Measurements from ENCODE around the gene UCKL1.

UCKL1 gene

GRCh38 chr20:63934271-63935068 is 21.7 kb downstream of the UCKL1 start:
- no peaks in the 10 kb centered on the region for H3K36me3 ChIP-seq (ENCODE audit: control insufficient read depth, insufficient read depth, low read length)
- no peak overlapping the region for H3K9ac ChIP-seq
- H3K4me3 ChIP-seq (ENCODE audit: low read depth, low read length) = no peak overlapping the region
- H3K79me2 ChIP-seq = peaks cover 38% of the 10 kb centered on the region
- no peaks in the 10 kb centered on the region for H3K27me3 ChIP-seq (ENCODE audit: control insufficient read depth, insufficient read depth, low read length)
- no peak overlapping the region for H3K4me2 ChIP-seq (ENCODE audit: low read length)
- no peak overlapping the region for H3K27ac ChIP-seq
- no peaks in the 10 kb centered on the region for H3K9me3 ChIP-seq (ENCODE audit: control insufficient read depth, low read length)
- no peaks in the 10 kb centered on the region for H3K4me1 ChIP-seq
- no peak overlapping the region for H2AFZ ChIP-seq
- no peak for TF ChIP-seq CTCF (IDR thresholded peaks at IDR 0.05)

GRCh38 chr20:63933646-63934045 is 22.6 kb downstream of the UCKL1 start:
- H3K36me3 ChIP-seq (ENCODE audit: control insufficient read depth, insufficient read depth, low read length) = no peaks in the 10 kb centered on the region
- TF ChIP-seq CTCF (IDR thresholded peaks at IDR 0.05) = no peak
- no peak overlapping the region for H2AFZ ChIP-seq
- no peak overlapping the region for H3K9ac ChIP-seq
- peaks cover 38% of the 10 kb centered on the region for H3K79me2 ChIP-seq
- H3K4me1 ChIP-seq = no peaks in the 10 kb centered on the region
- H3K27ac ChIP-seq = no peak overlapping the region
- no peak overlapping the region for H3K4me2 ChIP-seq (ENCODE audit: low read length)
- H3K4me3 ChIP-seq (ENCODE audit: low read depth, low read length) = no peak overlapping the region
- no peaks in the 10 kb centered on the region for H3K27me3 ChIP-seq (ENCODE audit: control insufficient read depth, insufficient read depth, low read length)
- no peaks in the 10 kb centered on the region for H3K9me3 ChIP-seq (ENCODE audit: control insufficient read depth, low read length)

GRCh38 chr20:63932606-63933160 is 23.5 kb downstream of the UCKL1 start:
- Histone ChIP-seq H3K79me2 (peaks cover 40% of the 10 kb centered on the region), H3K4me2 (ENCODE audit: low read length) (no peak overlapping the region), H3K9me3 (ENCODE audit: control insufficient read depth, low read length) (no peaks in the 10 kb centered on the region), H3K4me1 (no peaks in the 10 kb centered on the region), H3K4me3 (ENCODE audit: low read depth, low read length) (no peak overlapping the region), H3K27me3 (ENCODE audit: control insufficient read depth, insufficient read depth, low read length) (no peaks in the 10 kb centered on the region), H3K27ac (no peak overlapping the region), H3K9ac (no peak overlapping the region), H2AFZ (no peak overlapping the region), H3K36me3 (ENCODE audit: control insufficient read depth, insufficient read depth, low read length) (no peaks in the 10 kb centered on the region)
- no peak for TF ChIP-seq CTCF (IDR thresholded peaks at IDR 0.05)

- Histone ChIP-seq H2AFZ (no peak overlapping the region), H3K9me3 (ENCODE audit: control insufficient read depth, low read length) (no peaks in the 10 kb centered on the region), H3K4me3 (ENCODE audit: low read depth, low read length) (no peak overlapping the region), H3K4me2 (ENCODE audit: low read length) (no peak overlapping the region), H3K27ac (no peak overlapping the region), H3K79me2 (peaks cover 37% of the 10 kb centered on the region), H3K36me3 (ENCODE audit: control insufficient read depth, insufficient read depth, low read length) (no peaks in the 10 kb centered on the region), H3K4me1 (no peaks in the 10 kb centered on the region), H3K27me3 (ENCODE audit: control insufficient read depth, insufficient read depth, low read length) (no peaks in the 10 kb centered on the region), H3K9ac (no peak overlapping the region)
- no peak for TF ChIP-seq CTCF (IDR thresholded peaks at IDR 0.05)
These were observed 24.5 kb downstream of the UCKL1 start for GRCh38 chr20:63931735-63932134.
